Measurements from ENCODE around the gene SPPL2A. TPM values are rescaled to one million over a fixed set of nuclear protein-coding genes. Genes with fewer than 3 reads are reported as not detected.

Gene SPPL2A
- total RNA-seq, 1 experiment from 2014 or later, result 84.8 TPM

- no peak overlapping the region for H3K4me3 ChIP-seq (ENCODE audit: low read length)
- H3K4me2 ChIP-seq (ENCODE audit: low read depth, low read length, poor library complexity, severe bottlenecking), result no peak overlapping the region
- no peak overlapping the region for H2AFZ ChIP-seq (ENCODE audit: low read length)
- H3K4me1 ChIP-seq (ENCODE audit: low read length), result no peaks in the 10 kb centered on the region
- no peaks in the 10 kb centered on the region for H3K9me2 ChIP-seq (replicated peaks; ENCODE audit: insufficient read depth, low read length)
- no peaks in the 10 kb centered on the region for H3K9me3 ChIP-seq (ENCODE audit: low read length)
- no peak overlapping the region for H3K27ac ChIP-seq (ENCODE audit: low read length)
- no peaks in the 10 kb centered on the region for H3K36me3 ChIP-seq (ENCODE audit: insufficient read depth, low read length)
- H4K20me1 ChIP-seq (ENCODE audit: insufficient read depth, low read depth, low read length), result no peaks in the 10 kb centered on the region
- H3K79me2 ChIP-seq (ENCODE audit: low read length), result no peaks in the 10 kb centered on the region
- DNase-seq, result no peak
- no peak overlapping the region for H3K9ac ChIP-seq (ENCODE audit: low read length)
- H3K27me3 ChIP-seq (ENCODE audit: low read length), result 0 out of 2 replicates have a peak, but pooled peaks cover 3% of the 10 kb centered on the region
Observed at GRCh38 chr15:50803479-50804180, 38.1 kb upstream of the SPPL2A start.

GRCh38 chr15:50800715-50801114, 35.2 kb upstream of the SPPL2A start:
- Histone ChIP-seq H3K9ac (ENCODE audit: low read length) (no peak overlapping the region), H3K9me3 (ENCODE audit: low read length) (no peaks in the 10 kb centered on the region), H3K36me3 (ENCODE audit: insufficient read depth, low read length) (no peaks in the 10 kb centered on the region), H2AFZ (ENCODE audit: low read length) (no peak overlapping the region), H3K27me3 (ENCODE audit: low read length) (no peaks in the 10 kb centered on the region), H3K27ac (ENCODE audit: low read length) (no peak overlapping the region), H3K4me2 (ENCODE audit: low read depth, low read length, poor library complexity, severe bottlenecking) (no peak overlapping the region), H3K4me1 (ENCODE audit: low read length) (no peaks in the 10 kb centered on the region), H3K9me2 (replicated peaks; ENCODE audit: insufficient read depth, low read length) (no peaks in the 10 kb centered on the region), H3K79me2 (ENCODE audit: low read length) (no peaks in the 10 kb centered on the region), H4K20me1 (ENCODE audit: insufficient read depth, low read depth, low read length) (no peaks in the 10 kb centered on the region), H3K4me3 (ENCODE audit: low read length) (no peak overlapping the region)
- no peak for DNase-seq

DNA sequence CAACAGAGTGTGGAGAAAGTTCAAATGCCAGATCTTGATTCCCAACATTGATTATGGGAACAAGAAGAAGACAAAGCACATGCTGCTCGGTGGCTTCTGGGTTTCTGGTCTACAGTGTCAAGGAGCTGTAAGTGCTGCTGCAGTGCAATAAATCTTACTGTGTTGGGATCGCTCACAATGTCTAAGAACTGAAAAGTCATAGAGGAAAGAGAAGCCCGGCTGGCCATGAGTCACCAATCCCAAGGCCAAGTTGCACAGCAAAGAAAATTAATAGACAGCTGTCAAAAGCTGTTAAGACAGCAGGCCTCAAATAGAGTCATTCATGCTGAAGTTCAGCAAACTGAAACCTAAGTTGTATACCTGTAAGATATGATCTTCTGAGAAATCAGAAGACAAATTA, 33.2 kb upstream of the SPPL2A start:
- Histone ChIP-seq H4K20me1 (ENCODE audit: insufficient read depth, low read depth, low read length) (no peaks in the 10 kb centered on the region), H2AFZ (ENCODE audit: low read length) (no peak overlapping the region), H3K79me2 (ENCODE audit: low read length) (no peaks in the 10 kb centered on the region), H3K4me3 (ENCODE audit: low read length) (no peak overlapping the region), H3K27ac (ENCODE audit: low read length) (no peak overlapping the region), H3K4me1 (ENCODE audit: low read length) (no peaks in the 10 kb centered on the region), H3K9me3 (ENCODE audit: low read length) (no peaks in the 10 kb centered on the region), H3K9me2 (replicated peaks; ENCODE audit: insufficient read depth, low read length) (no peaks in the 10 kb centered on the region), H3K27me3 (ENCODE audit: low read length) (no peaks in the 10 kb centered on the region), H3K36me3 (ENCODE audit: insufficient read depth, low read length) (no peaks in the 10 kb centered on the region), H3K4me2 (ENCODE audit: low read depth, low read length, poor library complexity, severe bottlenecking) (no peak overlapping the region), H3K9ac (ENCODE audit: low read length) (no peak overlapping the region)
- no peak for DNase-seq

DNA sequence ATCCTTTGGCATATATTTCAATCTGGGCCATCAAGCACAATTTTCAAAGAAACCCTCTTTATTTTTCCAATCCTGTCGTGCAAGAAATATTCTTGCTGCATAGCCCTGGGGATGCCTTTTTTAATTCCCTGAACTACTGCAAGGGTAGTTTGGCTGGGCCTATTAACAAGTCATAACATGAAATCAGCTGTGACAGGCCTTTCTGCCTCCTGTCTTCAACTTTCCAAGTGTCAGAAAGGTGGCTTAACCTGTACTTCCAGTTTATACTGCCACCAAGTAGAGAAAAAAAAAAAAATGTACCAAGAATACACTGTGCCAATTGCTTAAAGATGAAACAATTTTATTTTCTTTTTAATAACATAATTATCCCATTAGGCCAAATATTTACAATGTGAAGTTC, 32.4 kb upstream of the SPPL2A start:
- H3K36me3 ChIP-seq (ENCODE audit: insufficient read depth, low read length), result no peaks in the 10 kb centered on the region
- DNase-seq, result no peak
- H3K9ac ChIP-seq (ENCODE audit: low read length), result no peak overlapping the region
- no peaks in the 10 kb centered on the region for H3K9me2 ChIP-seq (replicated peaks; ENCODE audit: insufficient read depth, low read length)
- H3K4me1 ChIP-seq (ENCODE audit: low read length), result no peaks in the 10 kb centered on the region
- H3K27ac ChIP-seq (ENCODE audit: low read length), result no peak overlapping the region
- no peaks in the 10 kb centered on the region for H3K27me3 ChIP-seq (ENCODE audit: low read length)
- no peak overlapping the region for H2AFZ ChIP-seq (ENCODE audit: low read length)
- no peaks in the 10 kb centered on the region for H4K20me1 ChIP-seq (ENCODE audit: insufficient read depth, low read depth, low read length)
- H3K79me2 ChIP-seq (ENCODE audit: low read length), result no peaks in the 10 kb centered on the region
- no peak overlapping the region for H3K4me2 ChIP-seq (ENCODE audit: low read depth, low read length, poor library complexity, severe bottlenecking)
- no peak overlapping the region for H3K4me3 ChIP-seq (ENCODE audit: low read length)
- no peaks in the 10 kb centered on the region for H3K9me3 ChIP-seq (ENCODE audit: low read length)

- Histone ChIP-seq H4K20me1 (ENCODE audit: insufficient read depth, low read depth, low read length) (no peaks in the 10 kb centered on the region), H3K4me3 (ENCODE audit: low read length) (no peak overlapping the region), H3K4me2 (ENCODE audit: low read depth, low read length, poor library complexity, severe bottlenecking) (no peak overlapping the region), H3K79me2 (ENCODE audit: low read length) (no peaks in the 10 kb centered on the region), H3K36me3 (ENCODE audit: insufficient read depth, low read length) (no peaks in the 10 kb centered on the region), H3K27me3 (ENCODE audit: low read length) (no peaks in the 10 kb centered on the region), H3K4me1 (ENCODE audit: low read length) (no peaks in the 10 kb centered on the region), H3K9ac (ENCODE audit: low read length) (no peak overlapping the region), H3K9me3 (ENCODE audit: low read length) (no peaks in the 10 kb centered on the region), H3K27ac (ENCODE audit: low read length) (no peak overlapping the region), H3K9me2 (replicated peaks; ENCODE audit: insufficient read depth, low read length) (no peaks in the 10 kb centered on the region), H2AFZ (ENCODE audit: low read length) (no peak overlapping the region)
- no peak for DNase-seq
Observed at GRCh38 chr15:50791486-50791885, 26.0 kb upstream of the SPPL2A start.

DNA sequence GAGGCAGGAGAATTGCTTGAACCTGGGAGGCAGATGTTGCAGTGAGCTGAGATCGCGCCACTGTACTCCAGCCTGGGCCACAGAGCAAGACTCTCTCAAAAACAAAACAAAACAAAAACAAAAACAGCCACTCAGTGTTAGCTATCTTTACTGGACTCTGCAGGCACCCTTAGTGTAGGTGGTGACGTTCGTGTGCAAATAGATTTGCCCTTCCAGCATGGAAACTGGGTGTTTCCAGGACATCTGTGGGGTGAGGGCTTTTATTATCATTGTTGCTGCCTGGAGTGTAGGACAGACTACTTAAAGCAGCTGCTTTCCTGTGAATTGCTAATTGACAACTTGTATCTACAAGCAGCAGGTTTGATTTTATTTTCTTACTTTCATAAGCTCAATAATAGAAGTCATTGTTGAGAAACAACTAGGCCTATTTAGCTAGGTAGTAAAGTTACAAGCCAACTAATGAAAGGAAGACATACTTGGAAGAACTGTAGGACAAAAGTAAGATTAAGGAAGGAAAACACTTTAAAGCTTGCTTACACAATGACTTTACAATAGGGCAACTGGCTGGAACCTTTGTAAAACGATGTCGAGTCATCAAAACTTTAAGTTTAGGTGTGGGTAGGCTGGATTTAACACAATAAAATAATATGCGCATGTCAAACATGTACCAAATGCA, 25.4 kb upstream of the SPPL2A start:
- no peak for DNase-seq
- Histone ChIP-seq H4K20me1 (ENCODE audit: insufficient read depth, low read depth, low read length) (no peaks in the 10 kb centered on the region), H3K9me3 (ENCODE audit: low read length) (no peaks in the 10 kb centered on the region), H3K9ac (ENCODE audit: low read length) (no peak overlapping the region), H3K4me3 (ENCODE audit: low read length) (no peak overlapping the region), H3K4me1 (ENCODE audit: low read length) (no peaks in the 10 kb centered on the region), H2AFZ (ENCODE audit: low read length) (no peak overlapping the region), H3K27me3 (ENCODE audit: low read length) (no peaks in the 10 kb centered on the region), H3K36me3 (ENCODE audit: insufficient read depth, low read length) (no peaks in the 10 kb centered on the region), H3K9me2 (replicated peaks; ENCODE audit: insufficient read depth, low read length) (no peaks in the 10 kb centered on the region), H3K4me2 (ENCODE audit: low read depth, low read length, poor library complexity, severe bottlenecking) (no peak overlapping the region), H3K79me2 (ENCODE audit: low read length) (no peaks in the 10 kb centered on the region), H3K27ac (ENCODE audit: low read length) (no peak overlapping the region)

DNA sequence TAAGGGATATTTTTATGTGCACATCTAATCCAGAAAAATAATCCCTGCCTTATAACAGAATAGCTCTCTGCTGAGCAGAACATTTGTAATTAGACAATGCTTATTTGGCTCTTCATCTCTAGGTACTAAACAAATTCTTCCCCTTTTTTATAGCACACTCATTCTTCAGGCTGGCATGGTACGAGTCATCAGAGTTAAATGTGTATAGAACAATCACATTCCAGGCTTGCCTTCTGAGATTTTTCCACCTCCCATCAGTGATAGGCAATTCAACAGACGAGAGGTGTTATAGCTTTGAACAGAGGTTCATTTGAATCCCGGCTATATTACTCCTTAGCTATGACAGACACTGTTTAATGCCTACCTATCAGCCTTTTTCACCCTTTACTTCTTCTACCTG, 21.4 kb upstream of the SPPL2A start:
- H3K36me3 ChIP-seq (ENCODE audit: insufficient read depth, low read length), result no peaks in the 10 kb centered on the region
- H3K4me3 ChIP-seq (ENCODE audit: low read length), result no peak overlapping the region
- no peaks in the 10 kb centered on the region for H4K20me1 ChIP-seq (ENCODE audit: insufficient read depth, low read depth, low read length)
- H3K9me2 ChIP-seq (replicated peaks; ENCODE audit: insufficient read depth, low read length), result no peaks in the 10 kb centered on the region
- no peak overlapping the region for H3K4me2 ChIP-seq (ENCODE audit: low read depth, low read length, poor library complexity, severe bottlenecking)
- no peak overlapping the region for H3K9ac ChIP-seq (ENCODE audit: low read length)
- no peak overlapping the region for H2AFZ ChIP-seq (ENCODE audit: low read length)
- no peaks in the 10 kb centered on the region for H3K27me3 ChIP-seq (ENCODE audit: low read length)
- H3K27ac ChIP-seq (ENCODE audit: low read length), result no peak overlapping the region
- H3K79me2 ChIP-seq (ENCODE audit: low read length), result no peaks in the 10 kb centered on the region
- no peaks in the 10 kb centered on the region for H3K4me1 ChIP-seq (ENCODE audit: low read length)
- no peak for DNase-seq
- no peaks in the 10 kb centered on the region for H3K9me3 ChIP-seq (ENCODE audit: low read length)

GRCh38 chr15:50786438-50786837, 20.9 kb upstream of the SPPL2A start:
- Histone ChIP-seq H3K36me3 (ENCODE audit: insufficient read depth, low read length) (no peaks in the 10 kb centered on the region), H3K4me2 (ENCODE audit: low read depth, low read length, poor library complexity, severe bottlenecking) (no peak overlapping the region), H3K9ac (ENCODE audit: low read length) (no peak overlapping the region), H4K20me1 (ENCODE audit: insufficient read depth, low read depth, low read length) (no peaks in the 10 kb centered on the region), H3K4me1 (ENCODE audit: low read length) (no peaks in the 10 kb centered on the region), H3K79me2 (ENCODE audit: low read length) (no peaks in the 10 kb centered on the region), H3K27me3 (ENCODE audit: low read length) (no peaks in the 10 kb centered on the region), H3K9me2 (replicated peaks; ENCODE audit: insufficient read depth, low read length) (no peaks in the 10 kb centered on the region), H3K4me3 (ENCODE audit: low read length) (no peak overlapping the region), H2AFZ (ENCODE audit: low read length) (no peak overlapping the region), H3K9me3 (ENCODE audit: low read length) (no peaks in the 10 kb centered on the region), H3K27ac (ENCODE audit: low read length) (no peak overlapping the region)
- DNase-seq, result no peak
